GM19193 (cell line): ENCODE data around the gene POPDC3.

ENCODE experiments used
- POLR2A ChIP-seq: IDR thresholded peaks from 4 replicates; pipeline ENCODE4 v1.6.1; 2011; ENCODE audit not compliant: insufficient read depth, insufficient read length; ENCODE audit errors: extremely low read depth

POPDC3 gene

DNA sequence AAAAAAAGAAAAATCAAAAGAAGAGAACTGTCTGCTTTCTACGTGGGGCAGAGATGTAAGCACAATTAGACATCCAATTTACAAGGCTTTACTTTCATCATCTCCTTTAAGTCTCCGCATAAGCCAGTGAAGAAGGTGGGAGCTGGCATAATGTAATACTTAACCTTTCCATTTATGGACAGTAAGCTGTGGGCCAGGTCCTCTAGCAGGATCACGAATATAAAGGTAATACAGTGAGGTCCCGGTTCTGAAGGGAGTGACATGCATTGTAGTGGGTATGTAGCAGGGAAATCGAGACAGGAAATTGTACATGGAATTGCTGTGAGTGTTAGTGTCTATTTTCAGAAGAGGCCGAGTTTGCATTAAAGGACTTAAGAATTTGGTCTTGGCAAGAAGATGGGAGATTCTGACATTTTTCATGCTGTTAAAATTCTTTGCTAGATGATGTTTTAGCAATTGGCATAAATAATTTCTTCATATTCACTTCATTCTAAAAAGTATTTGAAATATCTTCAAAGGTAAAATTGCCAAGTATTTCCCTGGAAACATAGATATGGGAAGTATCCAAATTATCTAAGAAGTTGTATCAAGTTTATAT lies 20.4 kb upstream of the POPDC3 start:
- no peak for TF ChIP-seq POLR2A

DNA sequence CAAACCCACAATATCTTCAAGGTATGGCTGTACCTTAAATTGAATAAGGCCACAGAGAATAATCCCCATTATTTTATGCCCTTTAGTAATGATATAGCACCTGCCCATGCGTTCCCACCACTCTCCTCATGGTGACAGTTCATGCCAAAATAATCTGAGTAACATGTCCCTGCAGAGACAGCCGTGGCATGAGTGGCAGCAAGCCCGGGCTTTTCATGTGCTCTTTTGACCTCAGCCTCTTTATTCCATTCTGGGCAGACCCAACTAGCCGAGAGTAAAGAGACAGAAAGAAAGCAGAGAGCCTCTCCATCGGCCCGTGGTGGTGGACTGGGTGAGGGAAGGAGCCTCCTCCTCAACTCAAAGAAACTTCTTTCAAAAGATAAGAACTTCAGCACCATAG lies 19.9 kb upstream of the POPDC3 start:
- no peak for TF ChIP-seq POLR2A

DNA sequence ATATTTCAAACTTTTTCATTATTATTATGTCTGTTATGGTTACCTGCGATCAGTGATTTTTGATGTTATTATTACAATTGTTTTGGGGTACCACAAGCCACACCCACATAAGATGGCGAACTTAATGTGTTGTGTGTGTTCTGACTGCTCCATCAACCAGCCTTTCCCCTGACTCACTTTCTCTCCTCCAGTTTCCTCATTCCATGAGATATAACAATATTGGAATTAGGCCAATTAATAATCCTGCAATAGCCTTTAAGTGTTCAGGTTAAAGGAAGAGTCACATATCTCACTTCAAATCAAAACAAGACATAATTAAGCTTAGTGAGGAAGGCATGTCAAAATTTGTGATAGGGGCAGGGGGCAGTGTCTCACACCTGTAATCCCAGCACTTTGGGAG lies 16.3 kb upstream of the POPDC3 start:
- no peak for TF ChIP-seq POLR2A

DNA sequence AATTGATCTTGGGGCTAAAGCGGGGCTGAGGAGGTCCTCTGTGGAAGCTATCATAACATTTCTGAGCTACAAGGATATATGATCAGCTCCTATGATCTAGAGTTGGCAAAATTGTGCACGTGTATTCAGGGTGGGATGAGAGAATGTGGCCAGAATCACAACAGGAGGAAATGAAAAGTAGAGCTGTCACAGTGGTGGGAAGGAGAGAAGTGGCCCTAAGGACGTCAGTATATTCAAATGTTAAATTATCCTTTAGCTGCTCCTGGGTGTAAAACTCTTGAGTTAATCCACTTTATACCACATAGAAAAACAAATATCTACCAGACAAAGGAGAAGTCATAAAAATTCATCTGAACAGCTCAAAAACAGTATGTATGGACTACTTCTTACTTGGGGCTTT lies 14.8 kb upstream of the POPDC3 start:
- no peak for TF ChIP-seq POLR2A

DNA sequence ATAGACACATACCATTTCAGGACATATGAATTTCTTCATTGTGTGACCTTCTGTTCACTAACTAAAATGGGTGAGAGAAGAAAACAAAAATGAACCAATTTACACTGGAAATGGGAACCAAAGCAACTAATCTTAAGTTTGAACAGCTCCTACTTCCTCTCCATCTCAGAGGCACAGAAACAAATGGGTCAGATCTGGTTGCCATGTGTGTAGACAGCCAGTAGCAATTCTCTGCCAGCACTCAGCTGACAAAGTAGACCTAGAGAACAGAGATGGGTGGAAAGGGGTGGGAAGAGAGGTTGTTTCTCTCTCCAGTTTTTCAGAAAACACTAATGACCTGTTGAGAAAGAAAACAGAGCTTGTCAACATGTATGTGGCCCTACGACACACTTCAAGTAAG lies 14.3 kb upstream of the POPDC3 start:
- TF ChIP-seq POLR2A: no peak

DNA sequence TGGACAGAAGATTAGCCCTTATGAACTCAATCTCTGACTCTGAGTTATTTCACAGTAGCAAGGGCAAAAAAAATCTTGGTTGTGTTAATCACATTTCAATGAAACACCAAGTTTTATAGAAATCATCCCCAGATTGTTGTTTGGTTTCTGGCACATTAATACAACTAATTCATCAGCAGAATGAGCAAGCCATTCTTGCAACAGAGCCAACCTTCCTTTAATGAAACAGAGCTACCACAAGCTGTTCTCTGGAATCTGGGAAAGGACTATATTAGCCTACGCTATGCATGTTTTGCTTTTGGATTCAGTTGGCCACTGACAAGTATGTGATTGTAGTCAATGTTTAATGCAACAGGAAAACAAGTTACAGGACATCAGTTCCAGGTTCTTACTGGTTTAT lies 13.8 kb upstream of the POPDC3 start:
- no peak for TF ChIP-seq POLR2A

DNA sequence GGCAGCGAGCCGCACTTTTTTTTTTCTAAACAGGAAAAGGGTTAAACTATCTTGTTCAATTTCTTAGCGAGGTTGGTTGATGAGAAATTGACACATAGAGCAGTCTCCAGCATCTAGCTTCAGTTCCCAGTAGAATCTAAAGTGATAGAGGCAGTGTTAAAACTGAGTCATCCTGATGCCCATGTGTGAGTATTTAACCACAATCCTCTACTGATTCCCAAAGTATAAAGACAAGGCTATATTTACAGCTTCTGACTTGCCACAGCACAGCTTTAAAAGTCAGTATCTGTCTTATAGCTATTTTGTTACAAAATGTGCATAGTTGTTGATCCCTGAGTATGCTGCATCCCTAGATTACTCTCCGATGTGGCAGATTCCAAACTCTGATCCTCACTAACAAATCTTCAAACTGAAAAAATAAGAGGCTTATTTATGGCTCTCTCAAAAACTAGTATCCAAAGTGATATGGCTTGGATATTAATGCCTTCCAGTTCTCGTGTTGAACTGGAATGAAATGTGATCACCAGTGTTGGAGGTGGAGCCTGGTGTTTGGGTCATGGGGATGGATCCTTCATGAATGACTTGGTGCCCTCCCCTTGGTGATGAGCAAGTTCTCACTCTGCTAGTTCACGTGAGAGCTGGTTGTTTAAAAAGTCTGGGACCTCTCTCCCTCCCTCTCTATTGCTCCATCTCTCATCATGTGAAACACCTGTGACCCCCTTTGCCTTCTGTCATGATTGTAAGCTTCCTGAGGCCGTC lies 13.1 kb upstream of the POPDC3 start:
- TF ChIP-seq POLR2A: no peak

DNA sequence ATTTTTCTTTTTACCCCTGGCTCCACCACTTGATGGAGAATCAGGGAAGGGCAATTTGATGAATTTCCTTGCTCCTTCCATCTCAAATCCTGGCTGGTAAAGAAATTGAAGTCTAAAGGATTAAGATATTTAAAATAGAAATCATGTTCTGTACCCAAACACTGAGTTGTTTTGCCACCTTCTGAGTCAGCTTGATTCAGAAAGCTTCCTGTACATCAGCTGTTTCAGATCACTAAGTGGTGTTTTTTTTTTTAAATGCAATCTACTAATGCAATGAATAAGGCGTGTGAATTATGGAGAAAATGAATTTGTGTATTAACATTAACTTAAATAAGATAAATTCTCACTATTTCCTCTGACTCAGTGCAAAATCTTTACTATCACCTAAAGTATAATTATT lies 11.5 kb upstream of the POPDC3 start:
- TF ChIP-seq POLR2A: no peak

DNA sequence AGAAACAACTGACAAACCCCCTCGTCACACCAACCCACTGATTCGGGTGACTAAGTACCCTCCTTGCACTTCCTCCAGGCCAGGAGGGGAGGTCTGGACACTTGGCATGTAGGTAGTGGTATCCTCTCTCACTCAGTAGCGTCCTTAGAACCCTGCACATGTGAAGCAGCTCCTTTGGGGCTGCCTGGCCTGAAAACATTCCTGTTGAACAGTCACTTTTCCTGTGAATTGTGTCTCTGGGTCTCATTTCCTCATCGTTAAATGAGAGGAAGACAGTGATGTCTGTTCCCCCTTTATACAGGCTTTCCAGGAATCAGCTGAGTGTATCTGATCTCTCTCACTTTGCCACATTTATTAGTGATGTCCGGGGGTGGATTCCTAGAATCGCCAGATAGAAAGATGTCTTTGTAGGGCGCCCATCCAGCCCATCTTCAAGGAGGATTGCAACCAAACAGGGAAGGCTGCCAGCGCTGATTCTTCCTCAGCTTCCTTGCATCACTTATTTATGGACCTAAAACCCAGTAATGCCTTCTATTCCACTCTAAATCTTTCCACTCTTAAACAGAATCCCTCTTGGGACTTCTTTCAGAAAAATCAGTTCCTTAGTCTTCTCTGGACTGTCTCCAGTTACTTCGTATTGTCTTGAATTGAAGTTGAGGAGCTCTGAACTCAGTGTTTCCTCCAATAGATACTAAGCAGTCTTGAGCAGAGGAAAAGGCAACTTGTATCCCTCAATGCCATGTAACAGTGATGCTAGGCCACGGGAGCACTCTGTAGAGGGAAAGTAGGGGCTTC lies 9.4 kb upstream of the POPDC3 start:
- no peak for TF ChIP-seq POLR2A

DNA sequence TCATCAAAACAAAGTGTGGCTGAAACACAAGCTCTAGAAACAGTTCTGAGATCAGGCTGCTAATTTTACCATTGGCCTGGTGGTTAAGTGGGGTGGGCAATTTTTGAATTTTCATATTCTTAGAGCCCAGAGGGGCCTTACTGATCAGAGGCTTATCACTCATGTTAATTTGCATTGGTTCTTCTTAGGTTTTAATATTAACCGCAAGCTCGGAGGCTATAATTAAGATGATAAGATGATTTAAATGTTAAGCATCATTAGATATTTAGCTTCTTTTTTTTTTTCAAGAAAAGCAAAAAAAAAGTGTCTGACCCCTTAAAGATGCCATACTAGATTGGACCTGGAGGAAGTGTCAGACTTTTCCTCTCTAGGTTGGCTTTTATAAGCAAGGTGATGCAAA lies 8.4 kb upstream of the POPDC3 start:
- TF ChIP-seq POLR2A: no peak

DNA sequence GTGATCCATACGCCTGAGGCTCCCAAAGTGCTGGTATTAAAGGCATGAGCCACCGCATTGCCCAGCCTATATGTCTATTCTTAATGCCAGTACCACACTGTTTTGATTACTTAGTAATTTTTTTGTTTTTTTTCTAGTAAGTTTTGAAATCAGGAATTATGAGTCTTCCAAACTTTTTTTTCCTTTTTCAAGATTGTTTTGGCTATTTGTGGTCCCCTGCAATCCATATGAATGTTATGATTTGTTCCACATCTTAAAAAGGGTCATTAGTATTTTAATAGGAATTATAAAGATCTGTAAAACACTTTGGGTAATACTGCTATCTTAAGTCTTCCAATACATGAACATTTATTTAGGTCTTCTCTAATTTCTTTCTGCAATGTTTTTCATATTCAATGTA lies 6.8 kb upstream of the POPDC3 start:
- no peak for TF ChIP-seq POLR2A

DNA sequence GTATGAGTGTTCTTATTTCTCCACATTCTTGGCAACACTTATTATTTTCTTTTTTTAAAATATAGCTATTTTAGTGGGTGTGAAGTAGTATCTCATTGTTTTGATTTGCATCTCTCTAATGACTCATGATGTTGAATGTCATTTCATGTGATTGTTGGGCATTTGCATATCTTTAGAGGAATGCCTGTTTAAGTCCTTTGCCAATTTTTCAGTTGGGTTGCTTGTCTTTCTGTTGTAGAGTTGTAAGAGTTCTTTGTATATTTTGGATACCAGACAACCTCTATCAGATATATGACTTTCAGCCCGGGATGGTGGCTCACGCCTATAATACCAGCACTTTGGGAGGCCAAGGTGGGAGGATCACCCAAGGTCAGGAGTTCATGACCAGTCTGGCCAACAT lies 5.1 kb upstream of the POPDC3 start:
- TF ChIP-seq POLR2A: no peak

DNA sequence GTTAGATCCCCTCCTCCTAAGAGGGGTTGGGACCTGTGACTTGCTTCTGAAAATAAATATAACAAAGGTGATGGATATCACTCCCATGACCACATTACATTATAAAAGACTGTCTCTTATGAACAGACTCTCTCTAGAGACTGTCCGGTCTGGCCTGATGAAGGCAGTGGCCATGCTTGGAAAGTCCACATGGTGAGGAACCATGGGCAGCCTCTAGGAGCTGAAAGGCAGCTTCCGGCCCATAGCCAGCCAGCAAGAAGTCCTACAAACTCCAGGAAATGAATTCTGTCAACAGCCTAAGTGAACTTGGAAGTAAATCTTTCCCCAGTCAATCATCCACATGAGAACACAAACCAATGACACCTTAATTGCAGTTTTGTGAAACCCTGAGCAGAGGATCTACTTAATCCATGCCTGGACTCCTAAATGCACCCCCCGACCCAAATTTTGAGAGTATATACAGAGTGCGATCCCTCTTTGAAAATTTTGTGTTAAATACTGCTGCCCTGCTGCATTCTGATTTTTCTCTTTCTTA lies 2.2 kb upstream of the POPDC3 start:
- TF ChIP-seq POLR2A: no peak

DNA sequence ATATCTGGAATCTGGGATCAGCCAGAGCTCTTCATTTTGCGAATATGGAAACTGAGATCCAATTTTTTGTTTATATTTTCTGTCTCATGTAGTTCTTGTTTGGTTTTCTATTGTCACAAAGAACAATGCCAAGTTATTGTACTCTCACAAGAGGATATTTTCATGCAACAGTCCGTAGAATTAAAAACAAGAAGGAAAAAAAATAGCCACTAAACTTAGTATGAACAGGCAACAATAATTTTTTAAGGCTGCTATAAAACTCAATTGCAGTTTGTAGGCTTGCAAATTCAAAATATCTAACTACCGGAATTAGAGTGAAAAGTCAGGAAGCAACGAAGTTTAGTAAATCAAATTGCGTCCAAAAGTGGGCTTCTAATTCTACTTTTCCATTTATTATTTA lies 1.2 kb downstream of the POPDC3 start:
- TF ChIP-seq POLR2A: no peak

DNA sequence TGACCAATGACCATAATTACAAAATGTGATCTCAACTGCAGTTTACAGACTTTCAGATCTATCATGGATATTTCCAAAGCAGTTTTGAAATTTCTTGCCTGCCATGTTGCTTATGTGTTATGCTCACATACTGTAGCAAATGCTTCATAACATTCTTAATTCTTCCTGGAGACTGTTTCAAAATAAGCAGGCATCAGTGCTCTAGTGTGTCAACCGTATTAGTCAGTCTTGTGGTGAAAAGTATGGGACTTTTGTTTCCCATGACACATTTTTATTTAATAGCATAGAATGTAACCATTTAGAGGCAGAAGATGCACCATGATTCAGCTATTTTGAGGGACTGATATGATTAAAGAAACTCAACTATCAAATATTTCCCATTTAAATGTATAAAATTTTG lies 1.7 kb downstream of the POPDC3 start:
- no peak for TF ChIP-seq POLR2A

DNA sequence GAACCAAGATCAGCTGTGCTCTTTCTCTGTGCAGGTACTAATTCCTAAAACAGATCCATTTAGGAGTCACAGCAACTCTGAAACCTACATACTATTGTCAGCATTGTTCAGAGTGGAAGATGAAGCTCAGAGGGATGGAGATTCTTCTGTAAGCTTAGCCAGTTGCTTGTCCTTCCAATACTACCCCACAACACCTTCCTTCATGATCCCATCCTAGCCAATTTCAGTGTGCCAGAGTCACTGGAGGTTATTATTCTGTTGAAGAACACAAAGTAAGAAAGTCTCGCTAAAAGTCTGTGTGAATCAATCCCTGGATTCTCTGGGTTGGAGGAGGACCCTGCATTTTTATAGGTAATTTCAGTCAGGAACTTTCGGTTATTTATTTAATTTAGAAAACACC lies 2.3 kb downstream of the POPDC3 start:
- no peak for TF ChIP-seq POLR2A

DNA sequence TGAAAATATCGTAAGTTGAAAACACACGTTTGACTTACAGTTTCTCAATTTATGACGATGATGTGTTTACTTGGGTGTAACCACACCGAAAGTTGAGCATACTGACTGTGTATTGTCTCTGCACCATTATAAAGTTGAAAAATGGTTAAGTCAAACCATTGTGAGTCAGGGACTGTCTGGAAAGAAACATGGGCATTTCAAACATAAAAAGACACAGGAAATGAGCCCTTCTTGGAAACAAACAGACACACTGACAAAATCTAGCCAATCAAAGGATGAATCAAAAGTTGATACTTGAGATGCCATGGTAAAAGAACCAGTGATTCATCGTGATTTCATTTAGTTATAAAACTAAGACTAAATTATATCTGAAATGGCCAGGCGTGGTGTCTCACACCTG lies 5.3 kb downstream of the POPDC3 start:
- no peak for TF ChIP-seq POLR2A

DNA sequence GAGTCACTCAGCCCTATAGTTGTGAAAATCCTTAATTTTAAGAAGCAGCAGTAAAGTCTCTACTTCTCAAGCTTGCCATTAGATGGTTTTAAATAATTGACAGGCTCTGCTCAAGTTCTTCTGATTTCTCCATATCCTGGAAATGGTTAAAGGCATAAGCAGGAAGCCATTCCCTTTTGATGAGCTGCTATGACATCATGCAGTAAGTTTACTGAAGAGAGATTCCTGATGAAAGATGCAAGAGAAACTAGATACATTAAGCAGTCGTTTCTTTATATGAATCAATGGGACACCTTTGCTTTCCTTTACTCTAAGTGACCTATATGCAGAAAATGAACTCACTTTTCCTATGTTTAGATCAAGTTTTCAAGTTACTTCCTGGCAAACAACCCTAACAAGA lies 9.8 kb downstream of the POPDC3 start:
- no peak for TF ChIP-seq POLR2A
